ENCODE results near the gene MAGEL2.

Gene MAGEL2

DNA sequence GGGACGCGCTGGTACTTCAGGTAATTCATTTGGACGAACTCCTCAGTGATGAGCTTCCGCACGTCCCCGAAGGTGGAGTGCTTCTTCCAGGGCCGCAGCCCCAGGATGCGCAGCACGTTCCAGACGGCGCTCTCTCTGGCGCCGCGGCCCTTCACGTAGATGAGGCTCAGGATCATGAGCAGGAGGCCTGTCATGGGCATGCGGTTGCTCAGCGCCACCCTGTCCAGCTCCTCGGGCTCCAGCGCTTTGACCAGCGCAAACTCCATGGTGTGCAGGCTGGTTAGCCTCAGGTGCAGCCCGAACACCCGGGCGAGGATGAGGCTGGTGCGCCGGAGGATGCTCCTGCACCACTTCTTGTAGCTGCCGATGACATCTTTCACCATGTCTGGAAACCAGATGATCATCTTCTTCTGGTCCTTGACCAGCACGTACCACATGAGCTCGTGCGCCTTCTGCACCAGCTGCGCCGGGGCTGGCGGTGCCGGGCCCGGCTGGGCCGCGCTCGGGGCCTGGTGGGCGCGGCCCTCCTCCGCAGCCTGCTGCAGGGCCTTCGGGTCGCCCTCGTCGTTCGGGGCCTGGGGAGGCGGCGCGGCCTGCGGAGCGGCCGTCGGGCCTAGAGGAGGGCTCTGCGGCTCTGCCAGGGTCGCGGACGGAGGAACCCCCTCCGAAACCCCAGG is 38.9 kb upstream of the MAGEL2 start:
- DNase-seq (ENCODE audit: insufficient read length, low spot score) (no peak), FAIRE-seq (no peak)
- TF ChIP-seq, protein P1, sequence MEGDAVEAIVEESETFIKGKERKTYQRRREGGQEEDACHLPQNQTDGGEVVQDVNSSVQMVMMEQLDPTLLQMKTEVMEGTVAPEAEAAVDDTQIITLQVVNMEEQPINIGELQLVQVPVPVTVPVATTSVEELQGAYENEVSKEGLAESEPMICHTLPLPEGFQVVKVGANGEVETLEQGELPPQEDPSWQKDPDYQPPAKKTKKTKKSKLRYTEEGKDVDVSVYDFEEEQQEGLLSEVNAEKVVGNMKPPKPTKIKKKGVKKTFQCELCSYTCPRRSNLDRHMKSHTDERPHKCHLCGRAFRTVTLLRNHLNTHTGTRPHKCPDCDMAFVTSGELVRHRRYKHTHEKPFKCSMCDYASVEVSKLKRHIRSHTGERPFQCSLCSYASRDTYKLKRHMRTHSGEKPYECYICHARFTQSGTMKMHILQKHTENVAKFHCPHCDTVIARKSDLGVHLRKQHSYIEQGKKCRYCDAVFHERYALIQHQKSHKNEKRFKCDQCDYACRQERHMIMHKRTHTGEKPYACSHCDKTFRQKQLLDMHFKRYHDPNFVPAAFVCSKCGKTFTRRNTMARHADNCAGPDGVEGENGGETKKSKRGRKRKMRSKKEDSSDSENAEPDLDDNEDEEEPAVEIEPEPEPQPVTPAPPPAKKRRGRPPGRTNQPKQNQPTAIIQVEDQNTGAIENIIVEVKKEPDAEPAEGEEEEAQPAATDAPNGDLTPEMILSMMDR (IDR thresholded peaks at IDR 0.05; ENCODE audit: insufficient read depth, missing control alignments): no peak

DNA sequence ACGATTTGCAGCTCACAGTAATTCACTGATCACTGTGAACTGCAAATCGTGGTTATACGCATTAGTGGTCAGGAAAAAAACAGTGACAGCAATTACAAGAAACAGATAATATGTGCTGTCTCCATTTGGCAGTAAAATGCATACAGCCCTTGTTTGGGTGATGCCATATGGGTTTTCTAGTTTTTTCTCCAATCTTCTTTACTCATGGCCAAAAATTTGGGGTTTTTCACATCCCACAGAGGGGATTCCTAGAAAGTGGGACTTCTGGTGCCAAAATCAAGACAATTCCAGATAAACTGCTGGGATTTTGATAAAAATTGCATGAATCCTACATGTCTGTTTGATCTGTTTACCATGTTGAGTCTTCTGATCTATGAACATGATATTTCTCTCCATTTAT is 23.8 kb upstream of the MAGEL2 start:
- TF ChIP-seq, protein P1 (IDR thresholded peaks at IDR 0.05; ENCODE audit: insufficient read depth, missing control alignments): no peak
- no peak for DNase-seq (ENCODE audit: insufficient read length, low spot score)
- FAIRE-seq: no peak

DNA sequence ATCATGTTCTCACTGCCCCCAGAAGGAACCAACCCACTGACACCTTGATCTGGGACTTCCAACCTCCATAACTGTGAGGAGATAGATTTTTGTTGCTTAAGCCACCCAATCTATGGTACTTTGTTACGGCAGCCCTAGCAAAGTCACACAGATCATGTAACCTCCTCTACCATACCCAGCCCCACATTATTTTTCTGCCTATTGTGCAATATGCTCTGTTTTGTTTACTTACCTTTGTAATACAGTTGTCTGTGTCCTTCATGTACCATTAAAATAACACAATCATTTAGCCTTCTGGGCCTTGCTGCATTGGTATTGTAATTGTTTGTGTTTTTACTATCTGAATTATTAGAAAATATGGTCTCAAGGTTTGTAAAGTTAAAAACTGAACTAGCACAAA is 23.3 kb upstream of the MAGEL2 start:
- DNase-seq (ENCODE audit: insufficient read length, low spot score) (no peak), FAIRE-seq (no peak)
- TF ChIP-seq, protein P1 (IDR thresholded peaks at IDR 0.05; ENCODE audit: insufficient read depth, missing control alignments): no peak

DNA sequence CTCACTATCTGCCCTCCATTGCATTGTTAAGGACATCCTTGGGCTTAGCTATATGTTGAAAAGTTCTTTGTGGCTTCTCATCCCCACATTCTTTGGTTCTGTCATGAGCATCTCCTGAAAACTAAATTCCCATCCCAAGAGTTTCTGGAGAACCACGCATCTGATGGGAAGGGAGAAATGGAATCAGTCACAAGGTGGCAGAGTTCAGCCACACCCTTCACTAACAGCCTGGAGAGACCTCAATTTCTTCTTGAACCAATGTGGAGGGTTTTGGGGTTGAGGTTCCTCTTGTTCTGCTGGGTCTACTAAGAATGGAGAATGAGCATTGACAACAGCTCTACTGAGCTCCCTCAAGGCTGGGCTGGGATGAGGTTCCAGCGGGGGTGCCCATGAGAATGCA is 15.6 kb upstream of the MAGEL2 start:
- DNase-seq (ENCODE audit: insufficient read length, low spot score) (no peak), FAIRE-seq (no peak)

DNA sequence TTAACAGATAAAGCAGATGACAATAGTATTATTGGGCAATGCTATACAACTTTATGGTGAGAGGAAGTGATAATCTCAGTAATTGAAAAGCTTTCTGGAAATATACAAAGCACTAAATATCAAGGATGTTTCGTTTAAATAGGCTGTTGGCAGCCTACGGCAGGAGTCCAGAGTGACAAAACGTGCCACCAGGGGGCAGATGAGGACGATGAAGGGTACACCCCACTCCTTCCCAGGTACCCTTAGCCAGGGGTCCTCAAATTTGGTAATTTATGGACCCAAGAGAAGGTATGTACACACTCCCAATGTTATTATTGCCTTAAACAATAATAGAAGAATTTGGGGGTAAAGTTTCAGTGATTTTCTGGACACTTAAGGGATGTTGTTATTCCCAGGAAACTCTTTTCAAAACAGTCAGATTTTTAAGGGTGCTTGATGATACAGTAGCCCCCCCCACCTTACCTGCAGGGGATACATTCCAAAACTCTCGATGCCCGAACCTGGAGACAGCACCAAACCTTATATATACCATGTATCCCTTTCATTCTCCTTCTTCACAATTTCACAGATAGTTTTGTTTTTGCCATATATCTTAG is 1.4 kb upstream of the MAGEL2 start:
- TF ChIP-seq, protein P1 (IDR thresholded peaks at IDR 0.05; ENCODE audit: insufficient read depth, missing control alignments): peak; percentile 76
- FAIRE-seq (peak; percentile 11), DNase-seq (ENCODE audit: insufficient read length, low spot score) (peak; percentile 31)

More for the DNA sequence above, 15.6 kb upstream of the MAGEL2 start:
- TF ChIP-seq, protein P1 (IDR thresholded peaks at IDR 0.05; ENCODE audit: insufficient read depth, missing control alignments): peak; percentile 29

DNA sequence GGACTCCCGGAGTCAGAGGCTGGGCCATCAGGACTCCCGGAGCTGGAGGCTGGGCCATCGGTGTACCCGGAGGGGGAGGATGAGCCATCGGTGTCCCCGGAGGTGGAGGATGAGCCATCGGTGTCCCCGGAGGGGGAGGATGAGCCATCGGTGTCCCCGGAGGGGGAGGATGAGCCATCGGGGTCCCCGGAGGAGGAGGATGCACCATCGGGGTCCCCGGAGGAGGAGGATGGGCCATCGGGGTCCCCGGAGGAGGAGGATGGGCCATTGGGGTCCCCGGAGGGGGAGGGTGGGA is 719 bp downstream of the MAGEL2 start:
- DNase-seq (ENCODE audit: insufficient read length, low spot score): no peak
- TF ChIP-seq, protein P1 (IDR thresholded peaks at IDR 0.05; ENCODE audit: insufficient read depth, missing control alignments): no peak
- FAIRE-seq: no peak
